Breast epithelium (tissue), 4 donors: ENCODE data around the gene GOSR1. TPM values are rescaled to one million over a fixed set of nuclear protein-coding genes. Genes with fewer than 3 reads are reported as not detected.

ENCODE experiments used
- DNase-seq, 2 donors: peaks; one replicate each; pipeline ENCODE4 v3.0.0-alpha.2; 2019; ENCODE audit warnings: low spot score in 2 of 2
- H3K27ac ChIP-seq, 2 donors: fragments of 200-600 bp; sonication (generic) in 1 of 2; one replicate each; pipeline ENCODE4 v1.5.1; 2016 to 2019; ENCODE audit warnings: mild to moderate bottlenecking in 1 of 2
- H3K27me3 ChIP-seq, 2 donors: fragments of 200-600 bp; sonication (generic) in 1 of 2; one replicate each; pipeline versions ENCODE4 v1.5.1 to v1.6.0; 2017 to 2019; ENCODE audit warnings: control low read depth in 1 of 2, mild to moderate bottlenecking in 1 of 2
- H3K36me3 ChIP-seq: fragments of 200-600 bp; one replicate; pipeline ENCODE4 v1.5.1; 2019
- H3K4me1 ChIP-seq, 2 donors: fragments of 200-600 bp; sonication (generic); one replicate each; pipeline ENCODE4 v1.5.1; 2016 to 2019; ENCODE audit warnings: control low read depth in 1 of 2
- H3K4me3 ChIP-seq, 3 donors: fragments of 200-600 bp; sonication (generic); 1 replicate in 2 of 3; 2 replicates in 1 of 3; pipeline ENCODE4 v1.5.1; 2016 to 2019; ENCODE audit warnings: mild to moderate bottlenecking in 3 of 3, moderate library complexity in 2 of 3
- H3K9me3 ChIP-seq, 2 donors: fragments of 200-600 bp; sonication (generic) in 1 of 2; one replicate each; pipeline ENCODE4 v1.5.1; 2016 to 2019; ENCODE audit warnings: control low read depth in 1 of 2
- CTCF ChIP-seq, 3 donors: fragments of 450-650 bp; IDR thresholded peaks; one replicate each; pipeline ENCODE4 v1.5.1; 2016 to 2017; ENCODE audit warnings: antibody characterized with exemption in 3 of 3, mild to moderate bottlenecking in 3 of 3, moderate library complexity in 3 of 3
- POLR2A ChIP-seq: fragments of 450-650 bp; IDR thresholded peaks from one replicate; pipeline ENCODE4 v1.6.1; 2016; ENCODE audit warnings: antibody characterized with exemption, mild to moderate bottlenecking, moderate library complexity
- POLR2AphosphoS5 ChIP-seq, 3 donors: sonication (generic); formaldehyde crosslinking; IDR thresholded peaks; one replicate each; pipeline ENCODE4 v1.6.1; 2017; ENCODE audit warnings: antibody characterized with exemption in 3 of 3
- intact Hi-C: fragments of 100-400 bp; cut with DNase I; formaldehyde crosslinking; loops from one replicate; pipeline ENCODE4 v1.15.1; 2023; ENCODE audit warnings: low total_unique reads
- total RNA-seq, 3 donors: library from RNA; depleted of rRNA; stranded (reverse); fragments of >200 nt; gene quantifications; one replicate each; pipeline ENCODE4 v1.1.0, GENCODE V29; 2016

Gene GOSR1
- total RNA-seq, 3 donors from 2014 or later = 32.1 to 70.8 (median 45.8) TPM

DNA sequence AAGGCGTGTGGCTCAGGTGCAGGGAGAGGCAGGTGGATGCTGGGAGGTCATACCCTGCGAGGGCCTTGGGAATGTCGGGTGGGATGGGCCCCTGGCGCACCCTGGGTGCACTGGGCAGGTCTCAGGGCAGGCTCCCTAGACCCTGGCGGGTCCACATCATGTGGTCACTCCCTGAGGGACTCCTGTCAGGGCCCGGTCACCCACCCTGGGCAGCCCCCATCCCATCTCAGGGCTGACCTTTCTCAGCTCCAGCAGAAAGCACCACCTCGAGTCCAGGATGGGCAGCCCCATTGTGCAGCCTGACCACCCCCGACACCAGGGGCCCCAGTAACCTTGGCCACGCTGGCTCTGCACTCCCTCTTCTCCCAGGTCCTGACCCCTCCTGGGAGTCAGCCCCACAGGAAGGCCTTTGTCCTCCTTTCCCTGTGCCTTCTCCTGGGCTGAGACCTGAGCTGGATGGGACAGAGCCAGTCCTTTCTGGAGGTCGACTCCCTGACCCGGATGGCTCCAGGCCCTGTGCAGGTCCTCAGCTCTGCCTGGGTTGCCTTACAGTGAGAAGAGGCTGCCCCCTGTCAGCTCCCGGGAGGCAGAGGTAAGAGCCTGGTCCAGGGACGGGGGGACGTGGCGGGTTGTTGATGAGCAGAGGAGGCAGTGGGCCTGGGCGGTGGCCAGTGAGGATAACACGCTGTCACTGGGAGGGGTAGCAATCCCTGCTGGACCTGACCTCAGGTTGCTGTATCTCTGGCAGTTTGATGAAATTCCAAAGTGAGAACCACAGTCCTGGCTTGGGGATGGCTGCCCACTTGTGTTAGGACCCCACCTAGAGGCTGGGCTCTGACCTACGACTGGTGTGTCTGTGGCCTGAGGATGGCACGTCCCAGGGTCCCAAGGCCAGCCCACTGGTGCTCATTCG is 77.9 kb downstream of the GOSR1 start:
- intact Hi-C loops = no loop called here
- Histone ChIP-seq H3K27ac (no peak overlapping the region), H3K4me1 (no peaks in the 10 kb centered on the region), H3K27me3 (no peaks in the 10 kb centered on the region), H3K9me3 (no peaks in the 10 kb centered on the region), H3K4me3 (no peak overlapping the region), H3K36me3 (no peaks in the 10 kb centered on the region)
- no peak for DNase-seq
- no peak for TF ChIP-seq CTCF (IDR thresholded peaks at IDR 0.05)
- no peak for TF ChIP-seq POLR2A
- no peak for TF ChIP-seq POLR2AphosphoS5 (IDR thresholded peaks at IDR 0.05)

DNA sequence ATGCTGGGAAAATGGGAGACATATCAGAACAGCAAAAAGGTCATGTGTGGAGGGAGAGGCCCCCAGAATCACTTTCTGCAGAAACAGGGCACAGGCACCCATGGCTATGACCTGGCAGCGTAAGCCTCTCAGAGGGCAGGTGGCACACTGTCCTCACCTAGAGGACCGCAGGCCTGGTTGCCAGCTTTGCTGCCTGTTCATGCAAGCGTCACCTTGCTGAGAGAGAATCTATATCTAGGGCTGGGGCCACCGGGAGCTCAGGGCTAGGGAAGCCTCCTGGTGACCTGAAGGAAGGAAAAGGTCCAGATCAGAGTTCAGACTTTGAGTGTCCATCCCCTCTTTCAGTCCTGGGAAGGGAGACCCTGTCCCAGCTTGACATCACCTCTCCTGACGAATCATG is 78.7 kb downstream of the GOSR1 start:
- H3K4me1 ChIP-seq = no peaks in the 10 kb centered on the region
- H3K36me3 ChIP-seq = no peaks in the 10 kb centered on the region
- intact Hi-C loops = no loop called here
- no peak overlapping the region for H3K27ac ChIP-seq
- DNase-seq = no peak
- TF ChIP-seq CTCF (IDR thresholded peaks at IDR 0.05) = no peak
- no peak for TF ChIP-seq POLR2AphosphoS5 (IDR thresholded peaks at IDR 0.05)
- no peak for TF ChIP-seq POLR2A
- H3K27me3 ChIP-seq = no peaks in the 10 kb centered on the region
- H3K9me3 ChIP-seq = no peaks in the 10 kb centered on the region
- no peak overlapping the region for H3K4me3 ChIP-seq

GRCh38 chr17:30556374-30557332 is 79.4 kb downstream of the GOSR1 start:
- no peak for DNase-seq
- TF ChIP-seq POLR2A (no peak), POLR2AphosphoS5 (IDR thresholded peaks at IDR 0.05) (no peak), CTCF (IDR thresholded peaks at IDR 0.05) (no peak)
- Histone ChIP-seq H3K9me3 (no peaks in the 10 kb centered on the region), H3K4me1 (no peaks in the 10 kb centered on the region), H3K4me3 (no peak overlapping the region), H3K36me3 (no peaks in the 10 kb centered on the region), H3K27ac (no peak overlapping the region), H3K27me3 (no peaks in the 10 kb centered on the region)
- intact Hi-C loops = no loop called here

- Histone ChIP-seq H3K27ac (no peak overlapping the region), H3K4me3 (no peak overlapping the region), H3K36me3 (no peaks in the 10 kb centered on the region), H3K4me1 (no peaks in the 10 kb centered on the region), H3K27me3 (no peaks in the 10 kb centered on the region), H3K9me3 (no peaks in the 10 kb centered on the region)
- DNase-seq = peak in 1 of 2 donors; percentile 30
- intact Hi-C loops = no loop called here
- no peak for TF ChIP-seq POLR2AphosphoS5 (IDR thresholded peaks at IDR 0.05)
- TF ChIP-seq POLR2A = no peak
Measured at GRCh38 chr17:30557916-30558685, 80.9 kb downstream of the GOSR1 start.
